IPS-18c (cell line): ENCODE measurements around the gene IFNL4.
"Not testable (repeated sequence)": the region's sequence is repeated elsewhere in the genome, so short reads cannot be mapped to it uniquely, and the experiment has no call there.

ENCODE experiments used
- H3K4me3 ChIP-seq: 2 replicates; pipeline ENCODE4 v1.7.0; 2013; ENCODE audit warnings: low read depth, mild to moderate bottlenecking, low read length, moderate library complexity; ENCODE audit not compliant: insufficient read depth
- H3K9me3 ChIP-seq: one replicate; pipeline ENCODE4 v1.6.1; 2013; ENCODE audit warnings: mild to moderate bottlenecking, low read length, moderate library complexity; ENCODE audit not compliant: control insufficient read depth, insufficient read depth

Gene IFNL4

DNA sequence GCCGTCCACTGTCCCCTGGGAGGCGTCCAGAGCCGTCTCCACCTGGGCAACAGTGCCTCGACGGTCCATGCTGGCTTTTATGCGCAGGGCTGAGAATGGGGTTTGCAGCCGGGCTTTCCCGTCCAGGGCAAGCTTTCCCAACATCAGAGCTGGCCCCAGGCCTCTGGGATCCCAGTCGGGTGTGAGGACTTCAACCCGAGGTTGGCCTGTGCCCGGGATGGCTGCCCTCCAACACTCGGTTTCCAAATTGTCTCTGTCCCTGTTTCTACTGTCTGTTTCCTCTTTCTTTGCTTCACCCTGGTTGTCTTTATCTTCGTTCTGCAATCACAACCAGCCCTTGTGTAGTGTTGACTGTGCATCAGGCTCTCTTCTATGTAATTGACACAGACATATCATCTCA is at the start of gene IFNL4:
TSS of gene IFNL4 (minus strand) at position 51 of the 400 bp plus-strand sequence.
- Histone ChIP-seq H3K9me3 (no peaks in the 10 kb centered on the region), H3K4me3 (peak within 1 kb of the TSS; percentile 38; the same call in 1 of the 2 replicates)

DNA sequence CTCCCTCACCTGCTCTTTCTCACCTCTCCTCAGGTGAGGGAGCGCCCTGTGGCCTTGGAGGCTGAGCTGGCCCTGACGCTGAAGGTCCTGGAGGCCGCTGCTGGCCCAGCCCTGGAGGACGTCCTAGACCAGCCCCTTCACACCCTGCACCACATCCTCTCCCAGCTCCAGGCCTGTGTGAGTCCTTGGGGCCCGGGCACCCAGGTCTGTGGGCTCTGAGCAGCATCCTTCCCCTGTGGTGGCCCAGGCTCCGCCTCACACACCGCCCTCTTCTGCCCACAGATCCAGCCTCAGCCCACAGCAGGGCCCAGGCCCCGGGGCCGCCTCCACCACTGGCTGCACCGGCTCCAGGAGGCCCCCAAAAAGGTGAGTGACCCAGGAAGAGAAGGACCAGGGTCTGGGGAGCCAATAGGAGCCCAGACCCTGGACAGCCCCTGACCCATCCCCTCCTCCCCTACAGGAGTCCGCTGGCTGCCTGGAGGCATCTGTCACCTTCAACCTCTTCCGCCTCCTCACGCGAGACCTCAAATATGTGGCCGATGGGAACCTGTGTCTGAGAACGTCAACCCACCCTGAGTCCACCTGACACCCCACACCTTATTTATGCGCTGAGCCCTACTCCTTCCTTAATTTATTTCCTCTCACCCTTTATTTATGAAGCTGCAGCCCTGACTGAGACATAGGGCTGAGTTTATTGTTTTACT is 49.4 kb upstream of the IFNL4 start:
- Histone ChIP-seq H3K9me3 (no peaks in the 10 kb centered on the region), H3K4me3 (no peak overlapping the region)

DNA sequence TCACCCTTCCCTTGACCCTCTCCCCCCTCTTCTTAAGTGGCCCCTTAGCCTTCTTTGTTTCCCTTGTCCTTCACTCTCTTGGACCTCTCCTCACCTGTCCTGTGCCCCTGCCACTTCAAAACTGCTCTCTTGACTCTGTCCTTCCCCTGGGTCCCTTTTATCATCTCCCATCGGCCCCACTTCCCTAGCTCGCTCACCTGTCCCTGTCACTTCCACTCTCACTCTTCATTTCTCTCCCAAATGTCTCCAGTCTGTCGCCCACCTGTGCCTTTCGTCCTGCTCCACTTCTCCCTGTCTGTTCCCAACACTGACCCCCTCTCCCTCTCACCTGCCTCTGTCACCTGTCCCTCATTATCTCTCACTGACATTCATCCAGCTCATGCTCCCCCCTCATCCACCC is 48.2 kb upstream of the IFNL4 start:
- Histone ChIP-seq H3K4me3 (no peak overlapping the region), H3K9me3 (no peaks in the 10 kb centered on the region)

DNA sequence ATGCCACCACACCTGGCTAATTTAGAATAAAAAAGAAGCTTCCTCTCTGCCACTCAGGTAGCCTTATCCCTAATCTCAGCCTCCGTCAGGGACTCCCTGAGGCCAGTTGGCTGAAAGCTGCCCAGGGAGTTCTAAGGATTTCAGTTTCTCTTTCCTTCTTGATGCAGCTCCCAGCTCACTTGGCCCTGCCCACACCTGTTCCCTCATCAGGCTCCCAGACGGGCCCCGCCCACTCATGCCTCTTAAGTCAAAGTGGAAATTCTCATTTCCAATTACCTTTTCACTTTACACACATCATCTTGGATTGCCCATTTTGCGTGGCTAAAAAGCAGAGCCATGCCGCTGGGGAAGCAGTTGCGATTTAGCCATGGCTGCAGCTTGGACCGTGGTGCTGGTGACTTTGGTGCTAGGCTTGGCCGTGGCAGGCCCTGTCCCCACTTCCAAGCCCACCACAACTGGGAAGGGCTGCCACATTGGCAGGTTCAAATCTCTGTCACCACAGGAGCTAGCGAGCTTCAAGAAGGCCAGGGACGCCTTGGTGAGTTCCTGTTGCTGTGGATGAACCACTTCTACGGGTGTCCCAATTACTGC is 47.5 kb upstream of the IFNL4 start, which contains the start of gene IFNL1:
TSS of gene IFNL1 (plus strand) at position 353 of the 591 bp plus-strand sequence. CDS start at position 368, 15 bp downstream.
- Histone ChIP-seq H3K4me3 (no peak within 1 kb of the TSS), H3K9me3 (no peaks in the 10 kb centered on the region)

DNA sequence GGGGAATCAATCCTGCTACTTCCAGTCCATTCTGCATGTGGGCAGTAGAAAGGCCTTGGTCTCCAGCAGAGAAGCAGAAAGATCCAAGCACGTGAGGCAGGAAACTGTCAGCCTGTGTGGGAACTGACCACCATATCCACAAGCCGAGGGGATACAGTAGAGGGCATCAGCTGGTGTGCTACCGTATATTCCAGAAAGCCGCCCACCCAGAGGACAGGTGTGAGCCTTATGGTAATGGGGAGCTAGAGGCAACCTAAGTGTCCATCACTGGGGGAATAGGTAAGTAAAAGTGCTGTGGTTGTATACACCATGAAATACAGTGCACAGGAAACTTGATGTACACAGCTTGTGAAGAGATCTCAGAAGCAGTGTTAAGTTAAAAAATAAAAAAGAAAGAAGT is 44.7 kb upstream of the IFNL4 start:
- Histone ChIP-seq H3K4me3 (no peak overlapping the region), H3K9me3 (no peaks in the 10 kb centered on the region)

DNA sequence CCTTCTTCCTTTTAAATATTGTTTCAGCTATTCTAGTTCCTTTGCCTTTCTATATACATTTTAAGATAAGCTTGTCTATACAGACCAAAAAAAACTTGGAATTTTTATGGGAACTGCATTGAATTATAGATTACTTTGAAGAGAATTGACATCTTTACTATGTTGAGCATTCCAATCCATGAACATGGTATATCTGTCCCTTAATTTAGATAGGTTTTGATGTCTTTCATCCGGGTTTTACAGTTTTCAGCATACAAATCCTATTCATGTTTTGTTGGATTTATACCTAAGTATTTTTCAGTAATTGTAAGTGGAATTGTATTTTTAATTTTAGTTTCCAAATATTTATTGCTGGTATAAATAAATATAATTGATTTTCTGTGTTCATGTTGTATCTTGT is 35.4 kb upstream of the IFNL4 start:
- Histone ChIP-seq H3K9me3 (no peaks in the 10 kb centered on the region), H3K4me3 (no peak overlapping the region)

DNA sequence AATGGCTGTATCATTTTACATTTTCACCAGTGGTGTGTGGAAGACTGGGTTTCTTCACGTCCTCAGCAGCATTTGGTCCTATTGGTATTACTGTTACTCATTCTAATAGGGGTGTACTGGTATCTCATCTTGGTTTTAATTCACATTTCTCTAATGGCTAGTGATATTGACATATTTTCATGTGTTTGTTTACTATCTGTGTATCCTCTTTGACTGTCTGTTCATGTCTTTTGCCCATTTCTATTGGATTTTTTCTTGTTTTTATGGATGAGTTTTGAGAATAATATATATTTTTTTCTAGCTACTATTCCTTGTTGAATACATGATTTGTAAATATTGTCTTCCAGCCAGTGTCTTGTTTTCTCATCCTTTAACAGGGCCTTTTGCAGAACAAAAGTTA is 33.4 kb upstream of the IFNL4 start:
- H3K4me3 ChIP-seq = no peak overlapping the region
- no peaks in the 10 kb centered on the region for H3K9me3 ChIP-seq

DNA sequence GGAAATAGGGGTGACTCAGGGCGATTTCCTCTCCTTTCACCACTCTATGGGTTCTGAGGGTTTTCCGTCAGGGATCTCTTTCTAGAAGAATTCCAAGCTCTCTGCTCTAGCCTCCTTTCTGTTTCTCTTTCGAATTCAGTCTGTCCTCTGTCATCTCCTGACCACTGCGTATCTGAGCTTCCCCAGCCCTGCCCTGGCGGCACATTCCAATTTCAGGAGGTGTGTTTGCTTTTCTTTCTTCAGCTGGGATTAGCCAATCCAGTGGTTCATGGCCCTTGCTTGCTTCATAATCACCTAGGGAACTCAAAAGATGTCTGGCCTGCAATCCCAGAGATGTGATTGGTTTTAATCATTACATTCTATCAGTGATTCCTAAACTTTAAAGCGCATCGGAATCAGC is 28.9 kb upstream of the IFNL4 start:
- H3K9me3 ChIP-seq = no peaks in the 10 kb centered on the region
- H3K4me3 ChIP-seq = no peak overlapping the region

DNA sequence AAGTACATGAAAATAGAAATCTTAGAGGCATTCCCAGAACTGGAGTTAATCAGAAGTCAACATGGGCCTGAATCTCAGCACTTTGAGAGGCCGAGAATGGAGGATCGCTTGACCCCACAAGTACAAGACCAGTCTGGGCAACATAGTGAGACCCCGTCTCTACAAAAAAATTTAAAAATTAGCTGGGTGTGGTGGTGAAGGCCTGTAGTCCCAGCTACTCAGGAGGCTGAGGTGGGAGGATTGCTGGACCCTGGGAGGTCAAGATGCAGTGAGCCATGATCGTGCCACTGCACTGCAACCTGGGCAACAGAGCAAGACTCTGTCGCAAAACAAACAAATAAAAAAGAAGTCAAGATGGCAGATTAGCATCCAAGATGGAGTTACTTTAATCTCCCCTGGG is 28.1 kb upstream of the IFNL4 start:
- H3K9me3 ChIP-seq = no peaks in the 10 kb centered on the region
- H3K4me3 ChIP-seq = no peak overlapping the region

DNA sequence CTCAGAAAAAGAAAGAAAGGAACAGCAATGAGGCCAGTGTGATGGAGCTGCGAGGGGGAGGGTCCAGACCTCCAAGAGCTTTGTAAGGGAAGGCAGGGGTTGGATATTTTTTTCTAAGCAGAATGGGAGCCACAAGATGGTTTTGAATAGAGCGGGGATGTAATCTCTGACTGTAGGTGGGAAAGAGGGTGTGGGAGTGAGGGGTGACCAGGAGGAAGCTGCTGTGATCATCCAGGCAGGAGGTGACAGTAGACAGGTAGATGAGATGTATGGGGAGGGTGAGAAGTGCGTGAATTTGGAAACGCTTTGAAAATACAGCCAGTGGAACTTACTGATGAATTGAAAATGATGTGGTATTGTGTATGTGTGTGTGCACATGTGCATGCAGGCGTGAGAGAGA is 26.9 kb upstream of the IFNL4 start:
- Histone ChIP-seq H3K4me3 (no peak overlapping the region), H3K9me3 (no peaks in the 10 kb centered on the region)

DNA sequence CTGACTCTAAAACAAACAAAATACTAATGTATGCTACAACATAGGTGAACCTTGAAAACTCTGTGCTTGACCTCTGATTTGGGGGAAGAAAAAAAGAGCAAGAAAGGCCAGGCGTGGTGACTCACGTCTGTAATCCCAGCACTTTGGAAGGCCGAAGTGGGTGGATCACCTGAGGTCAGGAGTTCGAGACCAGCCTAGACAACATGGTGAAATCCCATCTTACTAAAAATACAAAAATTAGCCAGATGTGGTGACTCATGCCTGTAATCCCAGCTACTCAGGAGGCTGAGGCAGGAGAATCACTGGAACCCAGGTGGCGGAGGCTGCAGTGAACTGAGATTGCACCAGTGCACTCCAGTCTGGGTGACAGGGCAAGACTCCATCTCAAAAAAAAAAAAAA is 25.2 kb upstream of the IFNL4 start:
- not testable (repeated sequence) for H3K9me3 ChIP-seq, H3K4me3 ChIP-seq

DNA sequence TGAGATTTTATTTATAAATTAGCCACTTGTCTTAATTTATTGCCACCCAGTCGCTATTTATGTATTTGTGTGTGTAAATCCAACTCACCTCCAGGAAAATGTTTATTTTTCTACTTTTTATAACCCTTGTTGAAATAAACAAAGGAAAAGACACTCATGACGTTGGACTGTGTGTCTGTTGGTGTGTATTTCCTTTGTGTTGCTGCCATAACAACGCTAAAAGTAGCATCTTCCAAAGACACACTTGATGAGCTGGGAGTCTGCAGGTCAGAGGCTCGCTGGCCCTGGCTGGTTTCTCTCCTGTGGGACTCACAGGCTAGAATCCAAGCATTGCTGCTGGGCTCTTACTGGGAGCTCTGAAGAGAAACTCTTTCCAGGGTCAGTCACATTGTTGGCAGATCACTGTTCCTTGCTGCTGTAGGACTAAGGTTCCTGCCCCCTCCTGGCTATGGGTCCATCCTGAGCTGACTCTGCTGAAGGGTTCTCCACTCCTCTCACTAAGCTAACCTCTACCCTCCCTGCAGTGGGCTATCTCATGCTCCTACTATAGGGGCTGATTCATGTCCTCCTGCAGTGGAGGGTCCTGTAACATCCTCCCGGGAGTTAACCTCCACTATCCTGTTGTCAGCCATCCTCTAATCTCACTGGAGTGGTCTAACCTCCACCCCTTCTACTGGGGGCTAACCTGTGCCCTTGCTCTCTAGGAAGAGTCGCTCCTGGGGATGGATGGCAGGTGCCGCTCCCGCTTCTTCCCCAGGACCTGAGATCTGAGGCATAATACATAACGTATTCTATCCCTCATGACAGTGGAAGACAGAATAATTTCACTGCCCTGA is 21.6 kb upstream of the IFNL4 start:
- Histone ChIP-seq H3K9me3 (peaks cover 3% of the 10 kb centered on the region), H3K4me3 (no peak overlapping the region)

DNA sequence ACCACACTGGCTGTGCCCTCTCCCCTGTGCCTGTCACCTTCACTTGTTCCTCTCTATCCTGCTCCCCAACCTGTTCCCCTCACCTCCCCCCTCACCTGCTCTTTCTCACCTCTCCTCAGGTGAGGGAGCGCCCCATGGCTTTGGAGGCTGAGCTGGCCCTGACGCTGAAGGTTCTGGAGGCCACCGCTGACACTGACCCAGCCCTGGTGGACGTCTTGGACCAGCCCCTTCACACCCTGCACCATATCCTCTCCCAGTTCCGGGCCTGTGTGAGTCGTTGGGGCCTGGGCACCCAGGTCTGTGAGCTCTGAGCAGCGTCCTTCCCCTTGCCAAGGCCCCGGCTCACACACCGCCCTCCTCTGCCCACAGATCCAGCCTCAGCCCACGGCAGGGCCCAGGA is 20.7 kb upstream of the IFNL4 start:
- not testable (repeated sequence) for H3K4me3 ChIP-seq, H3K9me3 ChIP-seq

DNA sequence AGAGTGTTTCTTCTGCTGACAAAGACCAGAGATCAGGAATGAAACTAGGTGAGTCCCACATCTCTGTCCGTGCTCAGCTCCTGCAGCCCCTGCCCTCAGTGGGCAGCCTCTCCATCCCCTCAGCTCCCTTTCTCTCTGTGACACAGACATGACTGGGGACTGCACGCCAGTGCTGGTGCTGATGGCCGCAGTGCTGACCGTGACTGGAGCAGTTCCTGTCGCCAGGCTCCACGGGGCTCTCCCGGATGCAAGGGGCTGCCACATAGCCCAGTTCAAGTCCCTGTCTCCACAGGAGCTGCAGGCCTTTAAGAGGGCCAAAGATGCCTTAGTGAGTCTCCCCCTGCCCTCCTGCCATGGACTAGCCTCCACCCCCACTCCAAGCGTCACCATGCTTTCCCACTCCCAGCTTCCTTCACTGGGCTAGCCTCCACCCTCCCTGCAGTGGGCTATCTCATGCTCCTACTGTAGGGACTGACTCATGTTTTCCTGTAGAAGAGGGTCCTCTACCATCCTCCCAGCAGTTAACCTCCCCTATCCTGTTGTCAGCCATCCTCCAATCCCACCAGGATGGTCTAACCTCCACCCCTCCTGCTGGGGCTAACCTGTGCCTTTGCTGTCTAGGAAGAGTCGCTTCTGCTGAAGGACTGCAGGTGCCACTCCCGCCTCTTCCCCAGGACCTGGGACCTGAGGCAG is 20.0 kb upstream of the IFNL4 start:
- not testable (repeated sequence) for H3K9me3 ChIP-seq, H3K4me3 ChIP-seq

DNA sequence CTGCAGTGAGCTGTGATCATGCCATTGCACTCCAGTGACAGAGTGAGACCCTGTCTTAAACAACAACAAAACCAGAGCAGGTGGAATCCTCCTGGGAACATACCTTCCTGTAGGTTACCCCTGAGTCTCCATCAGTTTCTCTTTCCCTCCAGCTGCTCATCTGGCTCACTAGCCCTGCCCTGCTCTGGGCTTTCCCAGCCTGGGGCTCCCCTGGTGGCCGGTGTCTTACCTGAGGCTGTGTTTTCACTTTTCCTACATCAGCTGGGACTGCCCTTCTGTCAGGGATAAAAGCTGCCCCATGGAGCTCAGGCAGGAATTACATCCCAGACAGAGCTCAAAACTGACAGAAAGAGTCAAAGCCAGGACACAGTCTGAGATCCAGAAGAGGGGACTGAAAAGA is 19.4 kb upstream of the IFNL4 start, which contains the start of gene IFNL2:
TSS of gene IFNL2 (plus strand) at position 312 of the 400 bp plus-strand sequence. CDS start 173 bp downstream, outside the sequence.
- H3K9me3 ChIP-seq, H3K4me3 ChIP-seq: not testable (repeated sequence)

DNA sequence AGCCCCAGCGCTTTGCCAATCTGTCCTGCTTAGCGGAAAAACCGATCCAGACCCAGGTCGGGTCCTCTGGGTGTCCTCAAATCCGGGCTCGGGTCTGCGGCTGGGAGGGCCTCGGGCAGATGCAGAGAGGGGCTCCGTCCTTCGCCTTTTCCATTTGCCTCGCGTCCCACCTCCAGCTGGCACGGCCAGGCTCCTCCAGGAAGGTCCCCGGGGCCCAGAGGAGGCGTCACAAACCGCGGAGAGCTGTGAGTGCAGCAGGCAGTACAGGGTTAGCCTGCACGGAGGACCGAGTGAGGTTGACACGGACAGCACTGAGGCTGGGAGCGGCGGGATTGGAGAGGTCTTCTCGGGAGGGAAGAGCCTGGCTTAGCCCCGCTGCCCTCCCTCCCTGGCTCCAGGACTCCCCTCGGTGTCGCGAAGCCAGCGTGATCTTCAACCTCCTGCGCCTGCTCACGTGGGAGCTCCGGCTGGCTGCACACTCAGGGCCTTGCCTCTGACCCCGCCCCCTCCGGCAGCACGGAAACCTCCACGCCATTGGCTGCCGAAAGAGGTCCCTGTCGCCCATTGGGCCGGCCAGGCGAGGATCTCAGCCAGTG is 16.8 kb upstream of the IFNL4 start:
- Histone ChIP-seq H3K4me3 (peak overlapping the region; percentile 28), H3K9me3 (peaks cover 3% of the 10 kb centered on the region)
